Upper lobe of left lung (tissue), 6 donors: Measurements from ENCODE around the gene PPM1F. TPM values are rescaled to one million over a fixed set of nuclear protein-coding genes. Genes with fewer than 3 reads are reported as not detected.

ENCODE experiments used
- ATAC-seq, 2 donors: fragments of 200-7000 bp; cut with Tn5 transposase; one replicate each; pipeline ENCODE4 v1.9.1; 2022; ENCODE audit warnings: mild to moderate bottlenecking in 2 of 2, moderate library complexity in 2 of 2; ENCODE audit not compliant: low FRiP score in 2 of 2
- DNase-seq, 2 donors: peaks; one replicate each; pipeline ENCODE4 v3.0.0-alpha.2; 2019 to 2020
- H3K27ac ChIP-seq, 4 donors: fragments of 200-600 bp; sonication (generic); one replicate each; pipeline ENCODE4 v1.5.1; 2016 to 2019
- H3K27me3 ChIP-seq, 4 donors: fragments of 200-600 bp; sonication (generic); one replicate each; pipeline ENCODE4 v1.5.1; 2017 to 2019
- H3K36me3 ChIP-seq, 4 donors: fragments of 200-600 bp; sonication (generic); one replicate each; pipeline ENCODE4 v1.5.1; 2016 to 2019
- H3K4me1 ChIP-seq, 4 donors: fragments of 200-600 bp; sonication (generic); one replicate each; pipeline ENCODE4 v1.5.1; 2018 to 2019
- H3K4me3 ChIP-seq, 4 donors: fragments of 200-600 bp; sonication (generic); one replicate each; pipeline ENCODE4 v1.5.1; 2017 to 2019; ENCODE audit warnings: mild to moderate bottlenecking in 2 of 4, moderate library complexity in 1 of 4
- H3K9me3 ChIP-seq, 4 donors: fragments of 200-600 bp; sonication (generic); one replicate each; pipeline ENCODE4 v1.5.1; 2018 to 2019
- CTCF ChIP-seq, 6 experiments: fragments of 450-650 bp in 4 of 6; fragments of 200-600 bp in 2 of 6; sonication (generic) in 2 of 6; IDR thresholded peaks; one replicate each; pipeline ENCODE4 v1.5.1; 2016 to 2019; ENCODE audit warnings: antibody characterized with exemption in 6 of 6
- EP300 ChIP-seq, 4 donors: sonication (generic); formaldehyde crosslinking; IDR thresholded peaks; one replicate each; pipeline ENCODE4 v1.5.1; 2017; ENCODE audit warnings: antibody characterized with exemption in 4 of 4, control low read depth in 2 of 4
- POLR2A ChIP-seq, 4 donors: fragments of 450-650 bp; IDR thresholded peaks; one replicate each; pipeline ENCODE4 v1.5.1; 2016 to 2017; ENCODE audit warnings: antibody characterized with exemption in 4 of 4, mild to moderate bottlenecking in 2 of 4
- POLR2AphosphoS5 ChIP-seq, 2 donors: sonication (generic); formaldehyde crosslinking; IDR thresholded peaks; one replicate each; pipeline ENCODE4 v1.5.1; 2017; ENCODE audit warnings: antibody characterized with exemption in 2 of 2
- whole genome bisulfite sequencing, 2 donors: methylation state at CpG; one replicate each; pipeline ENCODE4 v1.1.5; 2017 to 2018; 5-methylcytosine and 5-hydroxymethylcytosine counted together
- total RNA-seq, 6 donors: library from RNA; depleted of rRNA in 4 of 6; stranded (reverse); fragments of >200 nt in 4 of 6; gene quantifications; one replicate each; pipeline versions ENCODE4 v1.1.0 to v1.2.1, GENCODE V29; 2016 to 2021
- donor health status: DM: no; HTN: no; CAD: no; lungs with moderate emphysema.
- donor health status: DM: no; HTN: yes; CAD: no; lungs with severe emphysema.

Gene PPM1F
- total RNA-seq, 6 donors from 2014 or later = 21.0 to 85.3 (median 33.2) TPM

- Histone ChIP-seq H3K9me3 (no peaks in the 10 kb centered on the region), H3K27ac (no peak overlapping the region), H3K36me3 (peaks cover 29 to 82% (median 73%) of the 10 kb centered on the region in 4 donors), H3K4me1 (no peaks in the 10 kb centered on the region), H3K27me3 (no peaks in the 10 kb centered on the region), H3K4me3 (no peak overlapping the region)
- ATAC-seq (peak in 1 of 2 donors; percentile 73), DNase-seq (peak in 1 of 2 donors; percentile 88)
- WGBS, 2 donors = 69 to 72% methylated on average over 4 to 7 of the region's 7 CpGs
- TF ChIP-seq POLR2AphosphoS5 (IDR thresholded peaks at IDR 0.05) = no peak
- TF ChIP-seq CTCF (IDR thresholded peaks at IDR 0.05) = peak; percentile 40 to 77 (median 54)
- no peak for TF ChIP-seq POLR2A (IDR thresholded peaks at IDR 0.05)
Measured at GRCh38 chr22:21972293-21972779, 19.7 kb upstream of the PPM1F start.

GRCh38 chr22:21971858-21972275, 19.2 kb upstream of the PPM1F start:
- Histone ChIP-seq H3K36me3 (peaks cover 32 to 87% (median 78%) of the 10 kb centered on the region in 4 donors), H3K9me3 (no peaks in the 10 kb centered on the region), H3K4me1 (no peaks in the 10 kb centered on the region), H3K27me3 (no peaks in the 10 kb centered on the region), H3K4me3 (no peak overlapping the region), H3K27ac (no peak overlapping the region)
- no peak for DNase-seq
- 91 to 99% methylated on average over 6 to 7 of the region's 7 CpGs for WGBS, 2 donors
- no peak for ATAC-seq
- no peak for TF ChIP-seq POLR2AphosphoS5 (IDR thresholded peaks at IDR 0.05)
- no peak for TF ChIP-seq EP300 (IDR thresholded peaks at IDR 0.05)
- no peak for TF ChIP-seq POLR2A (IDR thresholded peaks at IDR 0.05)
- TF ChIP-seq CTCF (IDR thresholded peaks at IDR 0.05) = no peak

GRCh38 chr22:21970800-21971617, 18.4 kb upstream of the PPM1F start:
- Histone ChIP-seq H3K27ac (no peak overlapping the region), H3K9me3 (no peaks in the 10 kb centered on the region), H3K27me3 (no peaks in the 10 kb centered on the region), H3K36me3 (peaks cover 36 to 95% (median 86%) of the 10 kb centered on the region in 4 donors), H3K4me3 (no peak overlapping the region), H3K4me1 (no peaks in the 10 kb centered on the region)
- ATAC-seq (no peak), DNase-seq (peak in 1 of 2 donors; percentile 61)
- 92 to 96% methylated on average over 18 of the region's 18 CpGs for WGBS, 2 donors
- TF ChIP-seq CTCF (IDR thresholded peaks at IDR 0.05) (no peak), POLR2A (IDR thresholded peaks at IDR 0.05) (no peak), POLR2AphosphoS5 (IDR thresholded peaks at IDR 0.05) (no peak), EP300 (IDR thresholded peaks at IDR 0.05) (no peak)

- Histone ChIP-seq H3K27ac (no peak overlapping the region), H3K9me3 (no peaks in the 10 kb centered on the region), H3K27me3 (no peaks in the 10 kb centered on the region), H3K4me3 (no peak overlapping the region), H3K36me3 (peaks cover 35 to 99% (median 92%) of the 10 kb centered on the region in 4 donors), H3K4me1 (no peaks in the 10 kb centered on the region)
- 91 to 93% methylated on average over 14 to 19 of the region's 19 CpGs for WGBS, 2 donors
- ATAC-seq (no peak), DNase-seq (peak in 1 of 2 donors; percentile 60)
- TF ChIP-seq EP300 (IDR thresholded peaks at IDR 0.05) (no peak), POLR2AphosphoS5 (IDR thresholded peaks at IDR 0.05) (no peak), CTCF (IDR thresholded peaks at IDR 0.05) (no peak), POLR2A (IDR thresholded peaks at IDR 0.05) (no peak)
Measured at GRCh38 chr22:21970037-21970799, 17.6 kb upstream of the PPM1F start.
